ENCODE measurements around the gene ISLR2. TPM values are rescaled to one million over a fixed set of nuclear protein-coding genes. Genes with fewer than 3 reads are reported as not detected.
A peak's percentile ranks its signal among the peaks of the same experiment; 100 is the strongest.
"Not testable (repeated sequence)": the region's sequence is repeated elsewhere in the genome, so short reads cannot be mapped to it uniquely, and the experiment has no call there.

ISLR2 gene
- total and polyA plus RNA-seq, 4 donors, result 5.2 to 16.7 (median 11.3) TPM

- no peak overlapping the region for H3K27ac ChIP-seq (ENCODE audit: low read depth, low read length)
- H3K4me1 ChIP-seq (ENCODE audit: control insufficient read depth, insufficient read depth, low read length), result no peaks in the 10 kb centered on the region
- H3K36me3 ChIP-seq (ENCODE audit: control insufficient read depth, insufficient read depth, low read length), result no peaks in the 10 kb centered on the region
- DNase-seq (ENCODE audit: low read depth in 4 of 6, low spot score in 6 of 6), result no peak
- no peaks in the 10 kb centered on the region for H3K9me3 ChIP-seq (ENCODE audit: control insufficient read depth, insufficient read depth, low read length)
- H3K4me3 ChIP-seq (ENCODE audit: low read depth, low read length), result no peak overlapping the region
- WGBS (ENCODE audit: insufficient coverage), result no CpG with 5 or more reads among the region's 2 CpGs
- no peaks in the 10 kb centered on the region for H3K27me3 ChIP-seq (ENCODE audit: control insufficient read depth, insufficient read depth, low read length)
Measured at GRCh38 chr15:74147051-74147450, 16.7 kb downstream of the ISLR2 start.

GRCh38 chr15:74155766-74156417 lies 25.5 kb downstream of the ISLR2 start:
- DNase-seq (ENCODE audit: low read depth in 4 of 6, low spot score in 6 of 6), result peak in 1 of 6 donors; percentile 82
- H3K4me3 ChIP-seq (ENCODE audit: low read depth, low read length), result no peak overlapping the region
- no peaks in the 10 kb centered on the region for H3K9me3 ChIP-seq (ENCODE audit: control insufficient read depth, insufficient read depth, low read length)
- H3K4me1 ChIP-seq (ENCODE audit: control insufficient read depth, insufficient read depth, low read length), result peaks cover 15% of the 10 kb centered on the region
- no peaks in the 10 kb centered on the region for H3K36me3 ChIP-seq (ENCODE audit: control insufficient read depth, insufficient read depth, low read length)
- 61% methylated on average over 10 of the region's 14 CpGs for WGBS (ENCODE audit: insufficient coverage)
- H3K27me3 ChIP-seq (ENCODE audit: control insufficient read depth, insufficient read depth, low read length), result no peaks in the 10 kb centered on the region
- peak overlapping the region; percentile 74 for H3K27ac ChIP-seq (ENCODE audit: low read depth, low read length)

GRCh38 chr15:74156678-74157411 lies 26.5 kb downstream of the ISLR2 start:
- H3K4me3 ChIP-seq (ENCODE audit: low read depth, low read length), result no peak overlapping the region

GRCh38 chr15:74157868-74158827 lies 27.8 kb downstream of the ISLR2 start:
- H3K27ac ChIP-seq (ENCODE audit: low read depth, low read length), result no peak overlapping the region
- H3K27me3 ChIP-seq (ENCODE audit: control insufficient read depth, insufficient read depth, low read length), result no peaks in the 10 kb centered on the region
- H3K4me3 ChIP-seq (ENCODE audit: low read depth, low read length), result no peak overlapping the region
- H3K4me1 ChIP-seq (ENCODE audit: control insufficient read depth, insufficient read depth, low read length), result peaks cover 15% of the 10 kb centered on the region
- no peaks in the 10 kb centered on the region for H3K9me3 ChIP-seq (ENCODE audit: control insufficient read depth, insufficient read depth, low read length)
- WGBS (ENCODE audit: insufficient coverage), result 83% methylated on average over 3 of the region's 9 CpGs
- no peaks in the 10 kb centered on the region for H3K36me3 ChIP-seq (ENCODE audit: control insufficient read depth, insufficient read depth, low read length)
- no peak for DNase-seq (ENCODE audit: low read depth in 4 of 6, low spot score in 6 of 6)

More at GRCh38 chr15:74156678-74157411, 26.5 kb downstream of the ISLR2 start:
- H3K36me3 ChIP-seq (ENCODE audit: control insufficient read depth, insufficient read depth, low read length), result no peaks in the 10 kb centered on the region
- 13% methylated on average over 6 of the region's 7 CpGs for WGBS (ENCODE audit: insufficient coverage)
- peaks cover 15% of the 10 kb centered on the region for H3K4me1 ChIP-seq (ENCODE audit: control insufficient read depth, insufficient read depth, low read length)
- DNase-seq (ENCODE audit: low read depth in 4 of 6, low spot score in 6 of 6), result peak in 3 of 6 donors; percentile 54 to 88 (median 78)
- no peaks in the 10 kb centered on the region for H3K27me3 ChIP-seq (ENCODE audit: control insufficient read depth, insufficient read depth, low read length)
- H3K27ac ChIP-seq (ENCODE audit: low read depth, low read length), result peak overlapping the region; percentile 74
- H3K9me3 ChIP-seq (ENCODE audit: control insufficient read depth, insufficient read depth, low read length), result no peaks in the 10 kb centered on the region

- Histone ChIP-seq H3K36me3 (ENCODE audit: control insufficient read depth, insufficient read depth, low read length) (no peaks in the 10 kb centered on the region), H3K9me3 (ENCODE audit: control insufficient read depth, insufficient read depth, low read length) (no peaks in the 10 kb centered on the region), H3K27me3 (ENCODE audit: control insufficient read depth, insufficient read depth, low read length) (no peaks in the 10 kb centered on the region), H3K4me3 (ENCODE audit: low read depth, low read length) (no peak overlapping the region), H3K4me1 (ENCODE audit: control insufficient read depth, insufficient read depth, low read length) (peaks cover 15% of the 10 kb centered on the region), H3K27ac (ENCODE audit: low read depth, low read length) (no peak overlapping the region)
- DNase-seq (ENCODE audit: low read depth in 4 of 6, low spot score in 6 of 6), result no peak
- WGBS (ENCODE audit: insufficient coverage), result no CpG with 5 or more reads among the region's 5 CpGs
Measured at GRCh38 chr15:74158855-74159650, 28.7 kb downstream of the ISLR2 start.

GRCh38 chr15:74159773-74160172 lies 29.4 kb downstream of the ISLR2 start:
- Histone ChIP-seq H3K27ac (ENCODE audit: low read depth, low read length) (no peak overlapping the region), H3K4me3 (ENCODE audit: low read depth, low read length) (no peak overlapping the region), H3K4me1 (ENCODE audit: control insufficient read depth, insufficient read depth, low read length) (peaks cover 15% of the 10 kb centered on the region), H3K27me3 (ENCODE audit: control insufficient read depth, insufficient read depth, low read length) (no peaks in the 10 kb centered on the region), H3K36me3 (ENCODE audit: control insufficient read depth, insufficient read depth, low read length) (no peaks in the 10 kb centered on the region), H3K9me3 (ENCODE audit: control insufficient read depth, insufficient read depth, low read length) (no peaks in the 10 kb centered on the region)
- no CpG with 5 or more reads among the region's 1 CpG for whole genome bisulfite sequencing (ENCODE audit: insufficient coverage)
- DNase-seq (ENCODE audit: low read depth in 4 of 6, low spot score in 6 of 6), result peak in 1 of 6 donors; percentile 10

GRCh38 chr15:74160390-74160789 lies 30.0 kb downstream of the ISLR2 start:
- peaks cover 15% of the 10 kb centered on the region for H3K4me1 ChIP-seq (ENCODE audit: control insufficient read depth, insufficient read depth, low read length)
- WGBS (ENCODE audit: insufficient coverage), result no CpG with 5 or more reads among the region's 3 CpGs
- H3K36me3 ChIP-seq (ENCODE audit: control insufficient read depth, insufficient read depth, low read length); H3K27ac ChIP-seq (ENCODE audit: low read depth, low read length); H3K4me3 ChIP-seq (ENCODE audit: low read depth, low read length); DNase-seq (ENCODE audit: low read depth in 4 of 6, low spot score in 6 of 6); H3K27me3 ChIP-seq (ENCODE audit: control insufficient read depth, insufficient read depth, low read length); H3K9me3 ChIP-seq (ENCODE audit: control insufficient read depth, insufficient read depth, low read length): not testable (repeated sequence)

GRCh38 chr15:74162195-74162536 lies 31.8 kb downstream of the ISLR2 start:
- not testable (repeated sequence) for H3K4me1 ChIP-seq (ENCODE audit: control insufficient read depth, insufficient read depth, low read length); H3K36me3 ChIP-seq (ENCODE audit: control insufficient read depth, insufficient read depth, low read length); H3K4me3 ChIP-seq (ENCODE audit: low read depth, low read length); H3K27ac ChIP-seq (ENCODE audit: low read depth, low read length); H3K27me3 ChIP-seq (ENCODE audit: control insufficient read depth, insufficient read depth, low read length); DNase-seq (ENCODE audit: low read depth in 4 of 6, low spot score in 6 of 6); H3K9me3 ChIP-seq (ENCODE audit: control insufficient read depth, insufficient read depth, low read length)
- no CpG with 5 or more reads among the region's 3 CpGs for WGBS (ENCODE audit: insufficient coverage)

GRCh38 chr15:74165461-74165860 lies 35.1 kb downstream of the ISLR2 start:
- H3K36me3 ChIP-seq (ENCODE audit: control insufficient read depth, insufficient read depth, low read length), result no peaks in the 10 kb centered on the region
- DNase-seq (ENCODE audit: low read depth in 4 of 6, low spot score in 6 of 6), result peak in 1 of 6 donors; percentile 20
- 100% methylated on average over 1 of the region's 1 CpG for WGBS (ENCODE audit: insufficient coverage)
- no peak overlapping the region for H3K4me3 ChIP-seq (ENCODE audit: low read depth, low read length)
- H3K27me3 ChIP-seq (ENCODE audit: control insufficient read depth, insufficient read depth, low read length), result no peaks in the 10 kb centered on the region
- no peaks in the 10 kb centered on the region for H3K9me3 ChIP-seq (ENCODE audit: control insufficient read depth, insufficient read depth, low read length)
- no peak overlapping the region for H3K27ac ChIP-seq (ENCODE audit: low read depth, low read length)
- peaks cover 7% of the 10 kb centered on the region for H3K4me1 ChIP-seq (ENCODE audit: control insufficient read depth, insufficient read depth, low read length)
